ENCODE data around the gene MMS22L. TPM values are rescaled to one million over a fixed set of nuclear protein-coding genes. Genes with fewer than 3 reads are reported as not detected.

The MMS22L gene, protein sequence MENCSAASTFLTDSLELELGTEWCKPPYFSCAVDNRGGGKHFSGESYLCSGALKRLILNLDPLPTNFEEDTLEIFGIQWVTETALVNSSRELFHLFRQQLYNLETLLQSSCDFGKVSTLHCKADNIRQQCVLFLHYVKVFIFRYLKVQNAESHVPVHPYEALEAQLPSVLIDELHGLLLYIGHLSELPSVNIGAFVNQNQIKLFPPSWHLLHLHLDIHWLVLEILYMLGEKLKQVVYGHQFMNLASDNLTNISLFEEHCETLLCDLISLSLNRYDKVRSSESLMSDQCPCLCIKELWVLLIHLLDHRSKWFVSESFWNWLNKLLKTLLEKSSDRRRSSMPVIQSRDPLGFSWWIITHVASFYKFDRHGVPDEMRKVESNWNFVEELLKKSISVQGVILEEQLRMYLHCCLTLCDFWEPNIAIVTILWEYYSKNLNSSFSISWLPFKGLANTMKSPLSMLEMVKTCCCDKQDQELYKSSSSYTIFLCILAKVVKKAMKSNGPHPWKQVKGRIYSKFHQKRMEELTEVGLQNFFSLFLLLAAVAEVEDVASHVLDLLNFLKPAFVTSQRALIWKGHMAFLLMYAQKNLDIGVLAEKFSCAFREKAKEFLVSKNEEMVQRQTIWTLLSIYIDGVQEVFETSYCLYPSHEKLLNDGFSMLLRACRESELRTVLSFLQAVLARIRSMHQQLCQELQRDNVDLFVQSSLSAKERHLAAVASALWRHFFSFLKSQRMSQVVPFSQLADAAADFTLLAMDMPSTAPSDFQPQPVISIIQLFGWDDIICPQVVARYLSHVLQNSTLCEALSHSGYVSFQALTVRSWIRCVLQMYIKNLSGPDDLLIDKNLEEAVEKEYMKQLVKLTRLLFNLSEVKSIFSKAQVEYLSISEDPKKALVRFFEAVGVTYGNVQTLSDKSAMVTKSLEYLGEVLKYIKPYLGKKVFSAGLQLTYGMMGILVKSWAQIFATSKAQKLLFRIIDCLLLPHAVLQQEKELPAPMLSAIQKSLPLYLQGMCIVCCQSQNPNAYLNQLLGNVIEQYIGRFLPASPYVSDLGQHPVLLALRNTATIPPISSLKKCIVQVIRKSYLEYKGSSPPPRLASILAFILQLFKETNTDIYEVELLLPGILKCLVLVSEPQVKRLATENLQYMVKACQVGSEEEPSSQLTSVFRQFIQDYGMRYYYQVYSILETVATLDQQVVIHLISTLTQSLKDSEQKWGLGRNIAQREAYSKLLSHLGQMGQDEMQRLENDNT
- total RNA-seq (2014; rRNA removed; shearing (Covaris generic)), result 32.4 and 34.0 TPM in 2 replicates

DNA sequence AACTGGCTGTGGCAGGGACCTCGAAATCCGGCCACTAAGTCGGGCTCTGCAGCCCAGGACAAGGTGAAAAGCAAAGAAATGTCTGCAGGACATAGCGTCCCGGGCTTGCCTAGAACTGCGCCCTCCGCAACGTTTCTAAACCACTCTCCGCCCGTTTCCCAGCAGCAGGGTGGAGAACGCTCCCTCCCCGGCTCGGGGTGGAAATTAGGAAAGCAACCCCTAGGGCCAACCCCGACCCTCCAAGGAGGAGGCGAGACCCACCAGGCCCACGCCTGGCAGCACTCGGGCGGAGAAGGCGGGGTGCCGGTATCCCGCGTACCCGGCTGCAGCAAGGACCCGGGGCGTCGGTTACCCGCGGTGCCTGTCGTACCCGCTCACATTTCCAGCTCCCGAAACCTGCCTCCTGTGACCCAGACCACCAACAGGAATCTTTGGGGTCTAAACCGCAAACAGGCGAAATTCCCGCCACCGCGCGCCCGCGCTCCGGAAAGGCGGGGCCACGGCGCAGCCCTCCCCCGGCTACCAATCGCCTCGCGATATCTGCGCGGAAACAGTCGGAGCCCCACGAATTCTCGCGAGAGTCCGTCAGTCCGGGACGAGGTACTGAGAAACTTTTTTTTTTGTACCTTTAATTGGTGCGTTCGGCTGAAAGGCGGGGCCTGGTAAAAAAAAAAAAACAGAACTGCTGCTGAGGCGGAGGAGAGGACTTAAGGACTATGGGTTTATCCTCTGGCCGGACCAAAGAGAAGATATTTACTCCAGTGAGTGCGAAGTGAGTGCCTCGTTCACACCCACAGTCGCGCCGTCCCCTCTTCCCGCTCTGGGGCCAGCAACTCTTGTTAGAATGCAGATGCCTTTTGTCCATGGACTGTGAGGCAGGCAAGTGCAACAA is at the start of gene MMS22L:
MMS22L (minus strand) TSS at position 491 of the 892 bp plus-strand sequence. CDS start 739 bp downstream, outside the sequence.
- peak; percentile 94 for DNase-seq (ENCODE audit: low read depth)

DNA sequence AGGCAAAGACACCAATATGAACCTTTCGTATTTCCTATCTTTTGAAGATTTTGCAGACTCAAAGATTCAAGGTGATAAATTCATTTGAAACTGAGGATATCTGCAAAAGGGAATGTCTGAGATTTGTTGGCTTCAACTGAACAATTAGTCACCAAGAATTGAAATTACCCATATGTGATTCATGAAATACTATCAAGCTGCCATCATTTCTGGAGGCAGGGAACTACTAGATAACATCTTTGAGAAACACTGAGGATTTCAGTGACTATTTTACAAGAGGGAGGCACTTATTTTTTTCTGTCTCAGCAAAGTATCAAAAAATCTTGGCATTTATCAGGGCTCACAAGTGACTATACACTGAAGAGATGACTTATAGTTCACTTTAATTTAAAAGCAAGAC is 39.8 kb upstream of the MMS22L start:
- DNase-seq (ENCODE audit: low read depth), result peak; percentile 19

DNA sequence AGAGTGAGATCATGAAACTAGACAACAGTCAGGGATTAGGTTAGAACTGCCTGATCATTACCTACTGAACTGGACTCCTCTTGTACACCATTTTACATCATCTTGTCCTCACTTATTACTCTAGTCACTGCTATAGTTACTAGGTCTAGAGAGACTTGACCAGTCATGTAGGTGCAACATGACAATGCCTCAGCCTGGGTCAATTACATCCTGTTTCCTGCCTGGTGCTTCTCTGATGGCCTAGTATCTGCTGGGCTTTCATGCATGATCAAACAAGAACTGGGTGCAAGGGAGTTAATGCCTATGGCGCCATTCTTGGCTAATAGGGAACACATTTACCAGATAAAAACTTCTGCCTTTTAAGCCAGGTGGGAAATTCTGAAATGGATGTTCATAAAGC is 39.2 kb upstream of the MMS22L start:
- no peak for DNase-seq (ENCODE audit: low read depth)

DNA sequence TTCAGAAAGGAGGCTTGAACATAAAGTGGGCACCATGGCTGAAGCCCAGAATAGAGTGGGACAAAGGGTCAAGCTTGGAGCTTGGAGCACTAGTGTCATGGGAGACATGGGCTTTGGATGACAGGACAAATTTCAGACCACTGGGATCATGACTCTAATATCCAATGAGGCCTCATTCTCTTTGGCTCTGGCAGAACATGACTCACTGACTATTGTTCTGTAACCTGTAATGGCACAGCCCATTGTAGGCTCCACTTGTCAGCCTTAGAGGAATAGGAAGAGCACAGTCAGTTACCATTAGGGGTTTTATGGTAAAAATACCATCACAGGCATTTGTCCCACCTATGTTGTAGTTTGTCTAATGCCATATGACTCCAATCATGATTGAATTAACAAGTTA is 34.0 kb upstream of the MMS22L start:
- DNase-seq (ENCODE audit: low read depth), result no peak

DNA sequence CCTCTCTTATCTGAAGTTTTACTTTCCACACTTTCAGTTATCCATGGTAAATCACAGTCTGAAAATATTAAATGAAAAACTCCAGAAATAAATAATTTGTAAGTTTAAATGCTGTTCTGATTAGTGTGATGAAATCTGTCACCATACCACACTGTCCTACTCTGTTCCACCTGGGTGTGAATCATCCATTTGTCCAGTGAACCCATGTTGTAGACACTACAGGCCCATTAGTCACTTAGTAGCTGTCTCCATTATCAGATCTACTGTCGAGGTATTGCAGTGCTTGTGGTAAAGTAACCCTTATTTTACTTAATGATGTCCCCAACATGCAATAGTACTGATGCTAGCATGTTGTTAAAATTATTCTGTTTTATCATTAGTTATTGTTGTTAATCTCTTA is 29.2 kb upstream of the MMS22L start:
- no peak for DNase-seq (ENCODE audit: low read depth)

DNA sequence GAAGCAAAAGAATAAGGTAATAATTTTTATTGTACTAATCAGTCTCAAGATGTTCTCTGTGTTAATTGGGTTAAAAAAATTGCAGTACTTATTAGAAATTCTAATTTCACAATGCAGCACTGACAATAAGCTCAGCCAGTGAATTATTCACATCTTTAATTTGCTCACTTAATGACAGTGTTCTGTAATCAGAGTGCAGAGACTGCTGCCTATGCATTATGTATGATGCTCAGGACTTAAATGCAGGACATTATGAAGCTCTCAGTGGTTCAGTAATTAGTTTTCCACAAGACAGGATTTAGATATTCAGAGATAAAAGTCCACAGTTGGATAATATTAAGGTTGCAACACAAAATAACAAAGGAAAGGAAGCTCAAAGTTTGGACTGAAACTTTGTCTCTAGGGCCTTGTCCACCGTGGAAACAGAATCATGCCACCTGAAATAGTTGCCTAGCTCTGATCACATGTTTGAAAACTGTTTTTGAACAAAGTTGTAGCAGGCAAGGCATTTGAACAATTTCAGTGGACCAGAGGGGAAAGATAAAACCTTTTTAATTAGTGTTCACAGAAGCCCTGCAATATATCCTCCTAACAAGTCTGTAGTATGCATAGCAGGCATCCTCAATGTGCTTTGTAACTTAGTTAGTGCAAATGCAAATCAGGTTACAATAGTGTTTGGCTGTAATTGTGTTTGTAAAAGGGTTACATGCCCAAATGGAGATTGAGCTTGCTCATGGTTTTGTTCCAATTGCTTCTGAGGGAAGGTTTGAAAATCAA is 23.7 kb upstream of the MMS22L start:
- no peak for DNase-seq (ENCODE audit: low read depth)

DNA sequence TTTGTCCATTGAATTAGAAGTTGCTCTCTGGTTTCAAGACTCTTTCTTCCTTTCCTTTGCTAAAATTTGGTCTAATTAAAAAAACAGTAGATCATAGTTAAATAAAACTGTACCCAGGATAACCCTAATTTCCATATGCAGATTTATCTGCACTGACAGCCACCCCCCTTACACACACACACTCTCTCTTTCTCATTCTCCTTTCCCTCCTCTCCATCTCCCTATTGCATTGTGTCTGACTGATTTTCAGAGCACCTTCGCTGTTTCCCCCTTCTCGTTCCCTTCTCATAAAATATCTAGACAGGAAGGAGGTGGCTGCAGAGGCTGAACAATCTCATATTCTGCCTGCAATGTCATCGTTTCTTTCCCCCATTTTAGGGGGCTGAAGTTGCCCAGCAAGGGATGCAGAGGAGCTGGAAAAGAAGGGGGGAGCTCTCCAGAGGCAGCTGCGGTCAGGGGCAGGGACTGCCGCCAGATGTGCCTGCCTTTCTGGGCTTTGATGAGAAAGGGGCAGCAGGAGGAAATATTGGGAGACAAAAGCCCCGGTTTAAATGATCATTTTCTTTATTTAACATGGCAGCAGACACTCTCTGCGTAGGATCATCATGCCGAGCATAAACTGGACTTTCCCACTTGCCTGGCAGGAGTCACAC is 22.5 kb upstream of the MMS22L start:
- no peak for DNase-seq (ENCODE audit: low read depth)

DNA sequence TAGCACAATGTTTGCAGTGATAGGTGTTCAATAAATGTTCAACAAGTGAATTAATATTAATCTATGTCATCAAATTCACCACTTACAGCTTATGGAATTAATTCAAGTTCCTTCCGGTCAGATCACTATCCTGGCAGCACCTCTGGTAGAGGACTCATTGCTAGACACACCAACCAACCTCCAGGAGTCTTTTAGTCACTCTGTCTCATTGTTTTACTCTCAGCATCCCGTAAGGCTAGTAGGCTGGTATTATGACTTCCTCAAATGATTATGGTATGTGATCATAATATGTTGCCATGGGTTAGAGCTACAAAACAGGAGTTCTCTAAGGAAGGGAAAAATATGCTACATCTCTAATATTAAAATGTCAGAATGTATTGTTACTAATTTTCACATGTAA is 21.7 kb upstream of the MMS22L start:
- DNase-seq (ENCODE audit: low read depth), result no peak

DNA sequence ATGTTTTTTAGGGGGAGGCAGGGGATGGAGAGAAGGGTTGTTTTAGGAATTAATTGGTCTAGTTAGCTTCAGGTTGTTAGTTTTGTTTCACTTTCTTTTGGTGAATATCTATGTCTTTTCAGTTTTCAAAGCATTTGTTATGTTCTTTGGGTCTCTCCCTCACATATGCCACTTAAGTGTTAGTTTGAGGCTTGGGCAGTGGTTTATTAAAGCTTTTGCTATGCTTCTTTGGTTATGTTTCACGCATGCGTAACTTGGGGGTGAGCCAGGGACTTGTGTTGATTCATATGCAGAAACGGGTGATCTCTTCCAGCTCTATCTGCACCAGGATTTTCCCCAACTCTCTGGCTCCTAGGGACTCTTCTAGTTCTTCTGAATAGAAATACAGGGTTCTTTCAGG is 11.4 kb upstream of the MMS22L start:
- DNase-seq (ENCODE audit: low read depth), result peak; percentile 47

DNA sequence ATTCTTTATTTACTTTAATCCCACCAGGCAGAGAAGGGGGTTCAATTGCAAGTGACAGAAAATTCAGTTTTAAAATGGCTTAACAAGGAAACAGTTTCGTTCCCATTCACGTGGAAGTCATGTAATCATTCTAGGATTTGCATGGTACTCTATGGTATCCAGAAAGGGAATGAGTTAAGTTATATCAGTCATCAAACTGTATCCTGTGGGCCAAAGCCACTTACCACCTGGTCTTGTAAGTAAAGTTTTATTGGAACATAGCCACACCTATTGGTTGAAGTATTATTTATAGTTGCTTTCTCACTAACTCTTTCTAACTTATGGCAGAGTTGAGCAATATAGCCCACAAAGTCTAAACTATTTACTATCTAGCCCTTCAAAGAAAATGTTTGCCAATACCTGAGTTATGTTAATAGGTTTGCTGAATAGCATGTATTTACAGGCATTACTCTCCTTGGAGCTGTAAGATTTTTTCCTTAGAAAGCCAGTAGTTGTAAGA is 10.2 kb upstream of the MMS22L start:
- DNase-seq (ENCODE audit: low read depth), result peak; percentile 5

DNA sequence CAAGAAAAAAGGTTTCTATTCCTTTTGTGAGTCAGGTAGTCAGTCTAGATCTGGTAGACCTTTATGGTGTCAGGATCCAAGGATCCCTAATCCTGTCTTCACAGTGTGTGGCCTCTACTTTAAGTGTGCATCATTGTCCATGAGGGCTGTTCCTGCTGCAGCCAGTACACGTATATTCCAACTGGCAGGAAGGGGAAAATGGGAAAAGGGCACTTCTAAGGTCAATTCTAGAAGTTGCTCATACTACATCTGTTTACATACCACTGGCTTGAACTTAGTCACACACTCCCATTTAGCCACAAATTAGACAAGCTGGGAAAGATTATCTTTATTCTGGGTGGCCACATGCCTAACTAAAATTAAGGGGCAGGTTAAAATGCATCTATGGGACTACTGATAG is 9.7 kb upstream of the MMS22L start:
- peak; percentile 57 for DNase-seq (ENCODE audit: low read depth)

DNA sequence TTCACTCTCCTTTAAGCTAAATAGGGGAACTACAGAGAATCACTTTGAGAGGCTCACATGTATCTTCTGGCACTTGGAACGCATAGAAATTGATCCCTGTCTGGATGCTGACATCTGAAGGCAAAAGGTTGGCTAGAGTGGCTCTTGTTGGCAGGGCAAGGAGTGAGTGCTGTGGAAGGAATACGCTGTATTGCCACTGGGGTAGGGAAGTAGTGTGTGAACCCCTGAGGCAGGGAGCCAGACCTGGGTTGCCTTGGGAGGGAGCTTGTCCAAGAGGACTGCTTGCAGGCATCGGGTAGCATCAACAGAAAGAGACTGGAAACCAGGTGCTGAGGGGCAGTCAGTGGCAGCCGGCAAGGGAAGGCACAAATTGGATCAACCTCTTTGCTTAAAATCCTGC is 8.9 kb upstream of the MMS22L start:
- no peak for DNase-seq (ENCODE audit: low read depth)

DNA sequence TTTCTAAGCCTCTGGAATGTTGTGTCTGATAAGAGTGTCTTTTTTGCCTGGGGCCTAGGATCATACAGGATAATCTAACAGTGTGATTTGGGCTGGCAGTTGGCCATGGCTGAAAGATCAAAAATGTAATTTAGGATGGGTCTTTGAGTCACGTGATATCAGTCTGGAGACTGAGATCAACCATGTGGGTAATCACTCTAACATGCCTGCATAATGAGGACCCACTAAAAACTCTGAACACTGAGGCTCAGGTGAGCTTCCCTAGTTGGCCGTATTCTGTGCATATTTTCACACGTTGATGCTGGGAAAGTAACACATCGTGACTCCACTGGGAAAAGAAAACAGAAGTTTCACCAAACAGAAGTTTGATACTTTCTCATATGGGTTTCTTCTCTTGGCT is 6.3 kb upstream of the MMS22L start:
- DNase-seq (ENCODE audit: low read depth), result no peak

DNA sequence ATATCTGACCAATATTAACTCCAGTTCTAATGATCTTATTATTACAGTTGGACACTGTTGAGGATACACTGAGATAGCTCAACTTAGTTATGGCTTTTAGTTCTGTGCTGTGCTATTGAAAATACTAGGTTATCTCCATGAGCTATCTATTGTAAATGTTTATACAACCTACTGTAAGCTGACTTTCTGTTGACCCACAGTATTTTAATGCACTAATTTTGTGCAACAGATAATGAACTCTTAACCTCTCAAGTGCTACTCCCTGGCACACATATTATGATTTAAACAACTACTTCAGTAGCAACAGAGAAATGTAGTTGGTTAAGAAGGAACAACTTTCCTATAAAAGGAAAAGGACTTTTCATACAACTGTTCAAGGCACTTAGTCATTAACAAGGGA is 5.2 kb upstream of the MMS22L start:
- no peak for DNase-seq (ENCODE audit: low read depth)

DNA sequence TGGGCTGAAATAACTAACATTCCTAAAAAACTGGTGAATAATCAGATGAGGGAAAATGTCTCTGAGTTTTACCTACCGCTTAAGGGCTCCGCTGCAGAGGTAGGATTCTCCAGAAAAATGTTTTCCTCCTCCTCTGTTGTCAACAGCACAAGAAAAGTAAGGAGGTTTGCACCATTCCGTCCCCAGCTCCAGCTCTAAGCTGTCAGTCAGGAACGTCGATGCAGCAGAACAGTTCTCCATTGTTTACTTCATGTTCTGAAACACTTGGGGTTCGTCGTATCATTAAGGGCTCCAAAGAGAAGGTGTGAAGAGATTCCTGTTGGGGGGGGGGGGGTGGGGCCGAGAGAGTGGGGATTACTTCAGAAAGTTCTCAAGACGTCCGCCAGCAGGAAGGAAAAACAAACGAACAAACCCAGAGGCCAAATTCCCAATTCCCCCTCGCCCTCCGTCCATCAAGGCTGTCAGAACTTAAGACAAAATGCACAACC is 734 bp downstream of the MMS22L start:
- no peak for DNase-seq (ENCODE audit: low read depth)

DNA sequence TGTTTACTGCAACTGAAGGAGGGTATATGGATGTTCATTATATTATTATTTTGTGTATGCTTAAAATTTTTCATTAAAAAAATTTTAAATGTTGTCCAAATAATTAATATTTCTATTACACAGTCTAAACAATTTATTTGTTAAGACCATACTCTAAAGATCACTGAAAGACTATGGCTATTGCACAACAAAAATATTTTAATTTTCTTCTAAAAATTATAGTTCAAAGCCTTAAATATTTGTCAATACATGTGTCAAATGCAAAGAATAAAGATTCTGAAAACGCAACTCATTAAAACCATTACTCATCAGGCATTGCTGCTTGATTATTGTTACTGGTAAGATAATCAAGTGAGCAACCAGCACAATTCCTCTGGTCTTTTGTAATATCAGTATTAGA is 2.2 kb downstream of the MMS22L start:
- DNase-seq (ENCODE audit: low read depth), result no peak

DNA sequence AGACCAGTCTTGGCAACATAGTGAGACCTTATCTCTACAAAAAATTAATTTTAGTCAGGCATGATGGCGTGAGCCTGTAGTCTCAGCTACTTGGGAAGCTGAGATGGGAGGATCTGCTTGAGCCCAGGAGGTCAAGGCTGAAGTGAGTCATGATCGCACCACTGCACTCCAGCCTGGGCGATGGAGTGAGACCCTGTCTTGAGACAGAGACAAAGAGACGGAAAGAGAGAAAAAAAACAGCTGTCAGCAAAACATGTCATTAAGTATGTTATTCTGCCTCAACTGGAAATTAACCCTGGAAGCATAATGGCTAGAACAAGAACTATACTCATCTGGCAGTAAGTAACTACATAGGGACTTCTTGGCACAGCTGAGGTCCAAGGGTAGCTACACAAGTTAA is 7.2 kb downstream of the MMS22L start:
- no peak for DNase-seq (ENCODE audit: low read depth)

DNA sequence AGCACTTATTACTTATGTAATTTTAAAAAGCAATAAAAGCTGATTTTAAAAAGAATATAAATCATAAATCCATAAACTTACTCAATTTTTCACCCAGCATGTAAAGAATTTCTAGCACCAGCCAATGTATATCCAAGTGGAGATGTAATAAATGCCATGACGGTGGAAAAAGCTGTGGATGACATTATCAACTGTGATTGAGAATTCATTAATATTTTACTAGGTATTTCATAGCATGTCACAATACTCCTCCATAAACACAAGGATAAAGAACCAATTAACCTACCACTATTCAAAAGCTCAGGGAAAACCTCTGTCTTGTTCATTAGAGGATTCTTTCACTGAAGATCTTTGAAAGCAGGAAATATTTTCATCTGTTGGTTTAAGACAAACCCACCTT is 13.2 kb downstream of the MMS22L start:
- DNase-seq (ENCODE audit: low read depth), result no peak

DNA sequence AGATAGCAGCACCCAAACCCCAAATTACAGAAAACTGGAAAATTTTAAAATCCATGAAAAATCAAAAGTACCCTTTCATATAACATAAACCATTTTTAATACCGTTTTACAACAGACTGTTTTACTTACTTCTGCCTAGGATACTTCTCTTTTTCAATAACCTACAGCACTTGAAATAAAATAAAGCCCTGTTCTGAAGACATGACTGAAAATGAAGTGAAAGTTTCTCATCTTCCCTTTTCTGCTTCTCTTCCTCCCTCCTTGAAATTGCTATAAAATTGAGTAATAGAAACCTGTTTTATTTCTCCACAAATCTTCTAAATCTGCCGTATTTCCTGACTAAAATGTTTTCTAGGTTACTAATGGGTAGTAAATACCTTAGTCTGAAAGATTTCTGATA is 20.3 kb downstream of the MMS22L start:
- DNase-seq (ENCODE audit: low read depth), result no peak

Data from RPMI7951 (cell line).